ENCODE results near the gene SLC28A2. TPM values are rescaled to one million over a fixed set of nuclear protein-coding genes. Genes with fewer than 3 reads are reported as not detected.
"Not testable (repeated sequence)": the region's sequence is repeated elsewhere in the genome, so short reads cannot be mapped to it uniquely, and the experiment has no call there.

The SLC28A2 gene
- polyA plus RNA-seq, 4 donors, result 0.20 to 0.46 (median 0.41) TPM

- DNase-seq (ENCODE audit: low read depth in 4 of 4, low spot score in 3 of 4), result no peak
Measured at GRCh38 chr15:45262906-45263461, 10.9 kb downstream of the SLC28A2 start.

- DNase-seq (ENCODE audit: low read depth in 4 of 4, low spot score in 3 of 4), result no peak
Measured at GRCh38 chr15:45263854-45264253, 11.8 kb downstream of the SLC28A2 start.

- no peak for DNase-seq (ENCODE audit: low read depth in 4 of 4, low spot score in 3 of 4)
Measured at GRCh38 chr15:45265506-45265905, 13.5 kb downstream of the SLC28A2 start.

- DNase-seq (ENCODE audit: low read depth in 4 of 4, low spot score in 3 of 4), result no peak
Measured at GRCh38 chr15:45268135-45268534, 16.1 kb downstream of the SLC28A2 start.

- DNase-seq (ENCODE audit: low read depth in 4 of 4, low spot score in 3 of 4), result no peak
Measured at GRCh38 chr15:45274636-45275380, 22.8 kb downstream of the SLC28A2 start.

- no peak for DNase-seq (ENCODE audit: low read depth in 4 of 4, low spot score in 3 of 4)
Measured at GRCh38 chr15:45276831-45277230, 24.8 kb downstream of the SLC28A2 start.

- peak; percentile 95 to 98 (median 96) for DNase-seq (ENCODE audit: low read depth in 4 of 4, low spot score in 3 of 4)
Measured at GRCh38 chr15:45279024-45279698, 27.1 kb downstream of the SLC28A2 start.

- DNase-seq (ENCODE audit: low read depth in 4 of 4, low spot score in 3 of 4), result no peak
Measured at GRCh38 chr15:45285413-45285812, 33.4 kb downstream of the SLC28A2 start.

- DNase-seq (ENCODE audit: low read depth in 4 of 4, low spot score in 3 of 4), result no peak
Measured at GRCh38 chr15:45287390-45287956, 35.4 kb downstream of the SLC28A2 start.

- DNase-seq (ENCODE audit: low read depth in 4 of 4, low spot score in 3 of 4), result no peak
Measured at GRCh38 chr15:45288947-45289346, 36.9 kb downstream of the SLC28A2 start.

- DNase-seq (ENCODE audit: low read depth in 4 of 4, low spot score in 3 of 4), result no peak
Measured at GRCh38 chr15:45291822-45292582, 40.0 kb downstream of the SLC28A2 start.

GRCh38 chr15:45293326-45293725 lies 41.3 kb downstream of the SLC28A2 start:
- not testable (repeated sequence) for DNase-seq (ENCODE audit: low read depth in 4 of 4, low spot score in 3 of 4)

- not testable (repeated sequence) for DNase-seq (ENCODE audit: low read depth in 4 of 4, low spot score in 3 of 4)
Measured at GRCh38 chr15:45298964-45299378, 46.9 kb downstream of the SLC28A2 start.

GRCh38 chr15:45304711-45305110 lies 52.7 kb downstream of the SLC28A2 start:
- no peak for DNase-seq (ENCODE audit: low read depth in 4 of 4, low spot score in 3 of 4)

GRCh38 chr15:45306105-45306504 lies 54.1 kb downstream of the SLC28A2 start:
- DNase-seq (ENCODE audit: low read depth in 4 of 4, low spot score in 3 of 4), result no peak

- DNase-seq (ENCODE audit: low read depth in 4 of 4, low spot score in 3 of 4), result no peak
Measured at GRCh38 chr15:45307230-45307924, 55.3 kb downstream of the SLC28A2 start.

GRCh38 chr15:45314117-45314516 lies 62.1 kb downstream of the SLC28A2 start:
- DNase-seq (ENCODE audit: low read depth in 4 of 4, low spot score in 3 of 4), result not testable (repeated sequence)

GRCh38 chr15:45314960-45315359 lies 62.9 kb downstream of the SLC28A2 start:
- no peak for DNase-seq (ENCODE audit: low read depth in 4 of 4, low spot score in 3 of 4)

GRCh38 chr15:45319472-45320214 lies 67.6 kb downstream of the SLC28A2 start:
- DNase-seq (ENCODE audit: low read depth in 4 of 4, low spot score in 3 of 4), result no peak

Measured in right renal pelvis (tissue), 4 donors.